Cardiac muscle cell (in vitro differentiated cells and primary cell): Measurements from ENCODE around the gene PHAF1. TPM values are rescaled to one million over a fixed set of nuclear protein-coding genes. Genes with fewer than 3 reads are reported as not detected.

Experiments used
- DNase-seq, 2 donors: peaks; one replicate each; pipeline versions ENCODE4 v3.0.0 to v3.0.0-alpha.2; 2010 to 2017; ENCODE audit warnings: low read depth in 1 of 2, low spot score in 1 of 2
- H3K27ac ChIP-seq: fragments of 200-600 bp; sonication (generic); 2 replicates; pipeline ENCODE4 v1.5.1; 2016
- H3K27me3 ChIP-seq: fragments of 200-600 bp; sonication (generic); 2 replicates; pipeline ENCODE4 v1.6.0; 2016; ENCODE audit warnings: control low read depth
- H3K36me3 ChIP-seq: fragments of 200-600 bp; sonication (generic); 2 replicates; pipeline ENCODE4 v1.5.1; 2016; ENCODE audit warnings: control low read depth
- H3K4me1 ChIP-seq: fragments of 200-600 bp; sonication (generic); 2 replicates; pipeline ENCODE4 v1.8.1; 2017; ENCODE audit warnings: low read depth, mild to moderate bottlenecking, mixed run types
- H3K4me3 ChIP-seq: fragments of 200-600 bp; sonication (generic); 2 replicates; pipeline ENCODE4 v1.5.1; 2016; ENCODE audit warnings: mild to moderate bottlenecking
- H3K9me3 ChIP-seq: fragments of 200-600 bp; sonication (generic); 2 replicates; pipeline ENCODE4 v1.5.1; 2017; ENCODE audit warnings: low read depth, mild to moderate bottlenecking, control low read depth
- polyA plus RNA-seq: library from polyadenylated mRNA; unstranded; fragments of >200 nt; fragmentation: Nextera tagmentation; extraction: Ambion mirVana; gene quantifications from 2 replicates; pipeline ENCODE4 v1.2.1, GENCODE V29; 2016
- total RNA-seq: library from RNA; depleted of rRNA; stranded (reverse); fragments of >200 nt; gene quantifications from 2 replicates; pipeline ENCODE4 v1.2.3, GENCODE V29; 2016
- TF ChIP-seq, protein P1 (sequence below): IDR thresholded peaks from 2 replicates; pipeline ENCODE4 v1.5.1; 2012; ENCODE audit warnings: low read depth, mild to moderate bottlenecking, low read length

Gene PHAF1
- total and polyA plus RNA-seq, 2 experiments from 2014 or later: 10.3 to 18.1 TPM

DNA sequence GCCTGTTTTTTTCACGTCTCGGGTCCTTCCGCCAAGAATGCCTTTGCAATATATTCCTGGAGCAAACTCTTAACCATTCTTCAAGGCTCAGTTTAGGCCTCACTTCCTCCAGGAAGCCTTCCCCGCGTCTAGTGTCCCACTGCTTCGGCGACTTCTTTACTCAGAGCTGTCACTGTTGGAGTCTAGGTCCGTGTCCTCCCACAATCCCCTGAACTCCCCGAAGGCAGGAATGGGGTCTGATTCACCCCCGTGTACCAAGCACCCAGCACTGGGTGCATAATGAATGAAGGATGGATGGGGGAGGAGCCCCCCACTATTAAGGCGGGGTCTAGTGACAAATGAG lies 73.5 kb downstream of the PHAF1 start:
- Histone ChIP-seq H3K4me1 (peaks cover 4% of the 10 kb centered on the region), H3K36me3 (no peaks in the 10 kb centered on the region), H3K27ac (no peak overlapping the region), H3K27me3 (peaks cover 16% of the 10 kb centered on the region), H3K9me3 (no peaks in the 10 kb centered on the region), H3K4me3 (peak overlapping the region; percentile 61)
- TF ChIP-seq, protein P1, sequence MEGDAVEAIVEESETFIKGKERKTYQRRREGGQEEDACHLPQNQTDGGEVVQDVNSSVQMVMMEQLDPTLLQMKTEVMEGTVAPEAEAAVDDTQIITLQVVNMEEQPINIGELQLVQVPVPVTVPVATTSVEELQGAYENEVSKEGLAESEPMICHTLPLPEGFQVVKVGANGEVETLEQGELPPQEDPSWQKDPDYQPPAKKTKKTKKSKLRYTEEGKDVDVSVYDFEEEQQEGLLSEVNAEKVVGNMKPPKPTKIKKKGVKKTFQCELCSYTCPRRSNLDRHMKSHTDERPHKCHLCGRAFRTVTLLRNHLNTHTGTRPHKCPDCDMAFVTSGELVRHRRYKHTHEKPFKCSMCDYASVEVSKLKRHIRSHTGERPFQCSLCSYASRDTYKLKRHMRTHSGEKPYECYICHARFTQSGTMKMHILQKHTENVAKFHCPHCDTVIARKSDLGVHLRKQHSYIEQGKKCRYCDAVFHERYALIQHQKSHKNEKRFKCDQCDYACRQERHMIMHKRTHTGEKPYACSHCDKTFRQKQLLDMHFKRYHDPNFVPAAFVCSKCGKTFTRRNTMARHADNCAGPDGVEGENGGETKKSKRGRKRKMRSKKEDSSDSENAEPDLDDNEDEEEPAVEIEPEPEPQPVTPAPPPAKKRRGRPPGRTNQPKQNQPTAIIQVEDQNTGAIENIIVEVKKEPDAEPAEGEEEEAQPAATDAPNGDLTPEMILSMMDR: no peak
- no peak for DNase-seq

DNA sequence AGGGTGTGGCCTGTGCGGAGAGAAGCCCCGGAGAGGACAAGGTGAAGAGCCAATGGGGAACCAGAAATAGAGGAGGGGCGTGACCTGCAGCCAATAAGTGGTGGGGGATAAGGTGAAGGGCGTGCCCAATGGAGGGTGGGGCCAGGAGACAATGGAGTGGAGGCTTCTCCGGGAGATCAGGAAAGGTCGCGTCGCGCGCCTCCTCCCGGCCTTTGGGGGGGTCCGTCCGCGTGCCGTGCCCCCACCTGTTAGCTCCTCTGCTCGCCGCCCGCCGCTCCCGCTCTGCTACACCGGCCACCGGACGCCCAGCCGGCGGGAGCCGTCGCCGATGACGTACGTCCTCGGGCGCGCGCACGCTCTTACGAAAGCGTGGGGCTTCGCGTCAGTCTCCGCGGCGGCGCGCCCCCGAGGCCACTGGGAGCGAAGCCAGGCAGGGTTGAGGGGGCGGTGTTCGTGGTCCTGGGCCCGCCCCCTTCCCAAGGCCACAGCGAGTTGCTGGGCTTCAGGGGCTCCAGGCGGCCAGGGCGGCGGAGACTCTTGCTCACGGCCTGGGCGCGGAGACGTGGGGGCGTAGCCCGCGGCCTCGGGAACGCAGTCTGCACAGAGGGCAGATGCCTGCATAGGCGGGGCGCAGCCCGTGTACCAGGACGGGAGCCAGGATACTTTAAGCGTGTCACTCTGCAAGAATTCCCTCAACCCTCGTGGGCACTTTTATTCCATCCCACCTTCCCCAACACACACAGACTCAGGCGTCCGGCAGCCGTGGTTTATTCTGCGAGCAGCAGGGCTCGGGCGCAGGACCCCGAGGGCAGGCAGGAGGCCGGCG lies 74.1 kb downstream of the PHAF1 start, which contains the start of gene MATCAP1:
MATCAP1 (minus strand) TSS at position 337 of the 826 bp plus-strand sequence. CDS start 3,353 bp downstream, outside the sequence.
- H3K4me3 ChIP-seq: peak within 1 kb of the TSS; percentile 61
- peak; percentile 97 to 99 for DNase-seq
- no peaks in the 10 kb centered on the region for H3K9me3 ChIP-seq
- peaks cover 10% of the 10 kb centered on the region for H3K27me3 ChIP-seq
- peak within 1 kb of the TSS; percentile 97 for H3K27ac ChIP-seq
- peaks cover 4% of the 10 kb centered on the region for H3K4me1 ChIP-seq
- no peaks in the 10 kb centered on the region for H3K36me3 ChIP-seq
- TF ChIP-seq, protein P1: no peak

DNA sequence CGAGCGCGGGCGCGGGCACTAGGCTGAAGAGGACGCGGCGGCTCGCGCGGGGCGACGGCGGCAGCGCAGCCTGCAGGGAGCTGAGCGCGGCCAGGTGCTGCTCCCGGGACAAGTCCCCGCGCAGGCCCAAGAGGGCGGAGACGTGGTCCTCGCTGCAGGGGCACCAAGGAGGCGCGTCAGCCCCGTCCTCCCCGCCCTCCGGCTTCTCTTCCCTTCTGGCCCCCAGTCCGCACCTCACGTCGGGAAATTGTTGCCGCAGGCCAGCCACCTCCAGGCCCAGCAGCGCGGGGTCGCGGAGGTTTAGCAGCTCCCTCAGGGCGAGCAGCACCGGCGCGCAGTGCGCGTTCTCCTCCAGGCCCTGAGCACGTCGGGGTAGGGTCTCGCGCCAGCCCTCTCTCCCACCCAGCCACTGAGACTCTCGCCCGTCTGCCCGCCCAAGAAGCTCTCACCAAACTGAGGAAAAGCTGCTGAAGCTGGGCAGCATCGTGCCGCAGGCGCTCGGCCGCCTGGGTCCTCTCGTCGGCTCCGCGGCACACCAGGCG lies 74.8 kb downstream of the PHAF1 start:
- Histone ChIP-seq H3K27ac (no peak overlapping the region), H3K4me1 (peaks cover 4% of the 10 kb centered on the region), H3K4me3 (peak overlapping the region; percentile 61), H3K36me3 (no peaks in the 10 kb centered on the region), H3K9me3 (no peaks in the 10 kb centered on the region), H3K27me3 (peaks cover 7% of the 10 kb centered on the region)
- DNase-seq: peak in 1 of 2 donors; percentile 54
- TF ChIP-seq, protein P1: no peak

DNA sequence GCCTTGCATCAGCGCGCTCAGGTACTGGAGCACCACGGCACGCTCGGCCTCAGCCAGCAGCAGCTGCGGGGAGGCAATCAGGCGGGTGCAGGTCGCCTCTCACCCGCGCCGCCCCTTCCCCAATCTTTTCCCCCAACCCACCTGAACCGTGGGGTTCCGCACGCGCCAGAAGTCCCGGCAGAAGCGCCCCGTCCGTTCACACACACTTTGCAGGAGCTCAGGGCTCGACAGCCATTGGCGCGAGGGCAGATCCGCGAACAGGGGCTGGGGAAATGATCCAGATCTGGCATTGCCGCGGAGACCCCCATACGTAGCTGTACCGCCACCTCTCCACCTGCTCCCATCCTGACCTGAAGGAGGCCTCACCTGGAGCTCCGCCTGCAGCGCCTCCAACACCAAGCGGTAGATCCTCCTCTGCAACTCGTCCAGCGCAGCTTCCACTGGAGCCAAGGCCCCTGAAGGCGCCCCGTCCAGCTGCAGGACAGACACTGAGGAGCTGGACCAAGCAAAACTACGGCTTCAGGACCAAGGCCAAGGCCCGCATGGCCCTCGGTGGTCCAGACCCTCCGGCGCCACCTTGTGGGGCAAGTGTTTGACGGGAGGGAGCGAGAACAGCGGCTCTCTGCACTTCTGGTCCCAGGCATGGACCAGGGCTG lies 75.4 kb downstream of the PHAF1 start:
- Histone ChIP-seq H3K27ac (no peak overlapping the region), H3K27me3 (peaks cover 7% of the 10 kb centered on the region), H3K4me3 (no peak overlapping the region), H3K4me1 (peaks cover 4% of the 10 kb centered on the region), H3K9me3 (no peaks in the 10 kb centered on the region), H3K36me3 (no peaks in the 10 kb centered on the region)
- TF ChIP-seq, protein P1: peak; percentile 87
- peak; percentile 95 to 97 for DNase-seq

DNA sequence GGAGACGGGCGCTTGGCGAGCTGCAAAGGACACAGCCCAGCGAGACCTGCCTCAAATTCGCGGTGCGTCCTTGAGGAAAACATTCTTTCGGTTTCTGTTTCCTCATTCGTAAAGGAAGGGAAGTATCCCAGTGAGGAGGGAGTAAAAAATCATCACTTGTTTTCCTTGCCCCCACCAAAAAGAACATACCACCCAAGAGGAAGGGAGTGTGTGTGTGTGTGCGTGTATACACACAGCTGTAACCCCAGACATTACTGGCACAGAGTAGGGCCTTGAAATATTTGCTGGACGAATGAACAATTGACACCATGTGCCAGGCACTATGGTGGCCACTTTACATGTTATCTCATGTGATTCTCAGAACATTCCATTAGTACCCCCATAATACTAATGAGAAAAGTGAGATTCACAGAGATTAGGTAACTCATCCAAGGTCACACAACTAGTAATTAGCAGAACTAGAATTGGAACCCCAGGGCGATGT lies 76.0 kb downstream of the PHAF1 start:
- DNase-seq: no peak
- Histone ChIP-seq H3K36me3 (no peaks in the 10 kb centered on the region), H3K27me3 (peaks cover 7% of the 10 kb centered on the region), H3K4me3 (no peak overlapping the region), H3K4me1 (peaks cover 4% of the 10 kb centered on the region), H3K27ac (no peak overlapping the region), H3K9me3 (no peaks in the 10 kb centered on the region)
- TF ChIP-seq, protein P1: no peak
